Kidney epithelial cell (primary cell): ENCODE results near the gene ELMO3. TPM values are rescaled to one million over a fixed set of nuclear protein-coding genes. Genes with fewer than 3 reads are reported as not detected.

Experiments used
- DNase-seq: peaks from one replicate; pipeline ENCODE4 v3.0.0-alpha.2; 2010; ENCODE audit warnings: low read depth
- H3K27me3 ChIP-seq: 2 replicates; pipeline ENCODE4 v1.6.0; 2011; ENCODE audit warnings: low read length; ENCODE audit not compliant: control insufficient read depth, insufficient read depth
- H3K36me3 ChIP-seq: 2 replicates; pipeline ENCODE4 v1.5.1; 2011; ENCODE audit warnings: low read length; ENCODE audit not compliant: control insufficient read depth, insufficient read depth
- H3K4me3 ChIP-seq: 2 replicates; pipeline ENCODE4 v1.5.1; 2011; ENCODE audit warnings: low read depth, mild to moderate bottlenecking, control low read depth, low read length
- CTCF ChIP-seq: IDR thresholded peaks from 2 replicates; pipeline ENCODE4 v1.5.1; 2011; ENCODE audit warnings: mild to moderate bottlenecking, moderate library complexity, low read length, control low read depth, inconsistent platforms; ENCODE audit not compliant: insufficient read depth, poor library complexity, severe bottlenecking
- total RNA-seq: library from RNA; depleted of rRNA; stranded (reverse); fragments of >200 nt; gene quantifications from 2 replicates; pipeline ENCODE4 v1.2.3, GENCODE V29; 2015

The ELMO3 gene
- total RNA-seq, 1 donor from 2014 or later = 5.9 TPM

DNA sequence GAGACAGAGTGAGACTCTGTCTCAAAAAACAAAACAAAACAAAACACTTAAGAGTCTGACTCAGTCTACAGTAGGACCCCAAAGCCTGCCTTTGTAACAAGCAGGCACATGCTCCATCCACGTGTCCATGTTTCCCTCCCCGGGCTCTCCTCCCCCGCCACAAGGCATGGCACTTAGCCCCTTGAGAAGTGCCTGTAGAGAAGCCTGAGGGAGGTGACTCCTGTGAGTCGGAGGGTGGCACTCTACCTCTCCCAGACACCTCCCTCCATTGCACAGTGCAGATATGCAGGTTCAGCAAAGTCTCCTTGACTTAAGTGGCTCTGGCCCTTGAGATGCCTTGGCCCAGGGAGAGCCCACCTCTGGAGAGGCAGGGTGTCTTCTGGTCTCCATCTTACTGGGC, 41.6 kb downstream of the ELMO3 start:
- no peak for TF ChIP-seq CTCF
- Histone ChIP-seq H3K27me3 (no peaks in the 10 kb centered on the region), H3K4me3 (no peak overlapping the region), H3K36me3 (peaks cover 4% of the 10 kb centered on the region)
- no peak for DNase-seq

- Histone ChIP-seq H3K4me3 (no peak overlapping the region), H3K36me3 (peaks cover 4% of the 10 kb centered on the region), H3K27me3 (no peaks in the 10 kb centered on the region)
- peak; percentile 70 for DNase-seq
- no peak for TF ChIP-seq CTCF
Measured at GRCh38 chr16:67241008-67241900, 42.3 kb downstream of the ELMO3 start.

DNA sequence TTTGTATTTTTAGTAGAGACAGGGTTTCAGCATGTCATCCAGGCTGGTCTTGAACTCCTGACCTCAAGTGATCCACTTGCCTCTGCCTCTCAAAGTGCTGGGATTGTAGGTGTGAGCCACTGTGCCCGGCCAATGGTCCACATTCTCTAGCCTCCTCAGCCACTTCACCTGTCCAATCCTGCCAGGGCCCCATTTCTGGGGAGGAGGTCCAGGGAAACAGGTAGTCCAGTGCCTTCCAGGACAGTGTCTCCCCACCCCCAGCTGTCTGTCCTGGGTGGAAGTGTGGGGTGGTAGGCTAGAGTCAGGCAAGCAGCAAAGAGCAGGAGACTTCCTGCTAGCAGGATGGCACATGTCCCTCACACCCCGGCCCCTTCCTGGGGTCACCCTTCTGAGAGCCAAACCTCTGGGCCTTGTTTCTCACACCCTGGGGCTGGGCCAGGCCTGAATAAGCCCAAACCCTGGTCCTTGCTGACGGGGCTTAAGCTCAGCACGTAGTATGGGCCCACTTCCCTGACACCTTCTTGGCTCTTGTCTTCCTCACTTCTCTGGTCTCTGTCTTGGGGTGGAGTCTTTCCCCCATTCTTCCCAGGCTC, 43.3 kb downstream of the ELMO3 start:
- Histone ChIP-seq H3K4me3 (no peak overlapping the region), H3K36me3 (peaks cover 4% of the 10 kb centered on the region), H3K27me3 (no peaks in the 10 kb centered on the region)
- no peak for TF ChIP-seq CTCF
- no peak for DNase-seq

- H3K4me3 ChIP-seq = no peak overlapping the region
- no peaks in the 10 kb centered on the region for H3K27me3 ChIP-seq
- TF ChIP-seq CTCF = no peak
- no peak for DNase-seq
- H3K36me3 ChIP-seq = peaks cover 2% of the 10 kb centered on the region
Measured at GRCh38 chr16:67243481-67243880, 44.5 kb downstream of the ELMO3 start.

- peaks cover 8% of the 10 kb centered on the region for H3K27me3 ChIP-seq
- DNase-seq = no peak
- TF ChIP-seq CTCF = no peak
- no peaks in the 10 kb centered on the region for H3K36me3 ChIP-seq
- no peak overlapping the region for H3K4me3 ChIP-seq
Measured at GRCh38 chr16:67244387-67245185, 45.7 kb downstream of the ELMO3 start.
